ENCODE data around the gene CTBP1.

CTBP1 gene

GRCh38 chr4:1210971-1211370 is 38.0 kb downstream of the CTBP1 start:
- no peak for DNase-seq (ENCODE audit: low spot score)

DNA sequence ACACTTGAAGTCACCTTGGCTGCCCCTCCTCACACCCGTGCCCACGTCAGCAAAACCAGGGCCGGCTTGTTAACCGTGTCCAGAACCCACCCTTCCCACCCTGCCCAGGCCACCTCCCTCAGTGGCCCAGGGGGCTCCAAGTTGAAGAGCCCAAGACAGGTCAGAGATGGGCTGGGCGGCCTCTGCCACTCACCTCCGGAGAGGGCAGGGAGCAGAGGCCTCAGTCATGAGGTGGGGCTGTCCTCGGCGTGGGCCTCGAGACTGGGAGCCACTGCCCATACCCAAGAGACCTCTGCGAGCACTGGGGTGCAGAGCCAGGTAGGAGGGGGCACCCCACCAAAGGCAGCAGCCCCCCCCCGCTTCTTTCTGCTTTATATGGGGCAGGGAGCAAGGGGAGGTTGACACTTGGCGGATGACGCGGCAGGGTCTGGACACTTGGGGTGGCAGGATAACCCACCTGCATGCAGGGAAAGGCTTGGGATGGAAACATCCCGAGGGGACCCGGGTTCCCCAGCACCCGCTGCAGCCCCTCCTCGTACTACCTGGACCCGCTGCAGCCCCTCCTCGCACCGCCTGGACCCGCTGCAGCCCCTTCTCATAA is 38.6 kb downstream of the CTBP1 start:
- no peak for DNase-seq (ENCODE audit: low spot score)

GRCh38 chr4:1209821-1210220 is 39.1 kb downstream of the CTBP1 start:
- no peak for DNase-seq (ENCODE audit: low spot score)

DNA sequence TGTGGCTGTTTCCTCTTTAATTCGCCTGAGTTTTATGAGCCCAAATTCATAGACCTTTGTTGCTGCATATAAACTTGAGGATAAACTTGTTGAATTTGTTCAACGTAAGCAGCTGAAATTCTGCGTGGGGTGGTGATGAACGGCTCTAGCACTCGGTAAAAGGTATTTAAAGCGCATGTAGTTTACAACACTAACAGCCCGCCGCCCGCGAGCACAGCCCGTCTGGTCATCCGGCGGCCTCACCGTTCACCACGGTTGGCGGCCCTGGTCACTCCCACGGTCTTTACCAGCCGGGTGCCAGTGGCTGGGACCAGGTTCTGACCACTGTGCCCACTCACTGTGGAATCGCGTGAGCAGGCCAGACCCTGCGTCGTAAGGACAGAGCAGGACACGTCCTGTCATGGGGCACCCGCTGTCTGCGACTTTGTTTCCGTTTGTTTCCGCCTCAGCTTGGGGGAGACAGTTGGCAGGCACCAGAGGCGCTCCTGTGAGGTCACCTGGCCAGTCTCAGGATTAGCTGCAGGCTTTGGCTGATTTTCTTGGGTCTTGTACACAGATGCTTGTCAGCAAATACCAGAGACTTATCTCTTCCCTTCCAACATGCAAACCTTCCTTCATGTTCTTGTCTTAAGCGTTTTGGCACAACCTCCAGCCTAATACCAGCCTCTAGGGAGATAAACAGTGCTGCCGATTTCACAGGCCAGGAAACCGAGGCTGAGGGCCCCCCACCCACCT is 39.8 kb downstream of the CTBP1 start:
- DNase-seq (ENCODE audit: low spot score), result no peak

DNA sequence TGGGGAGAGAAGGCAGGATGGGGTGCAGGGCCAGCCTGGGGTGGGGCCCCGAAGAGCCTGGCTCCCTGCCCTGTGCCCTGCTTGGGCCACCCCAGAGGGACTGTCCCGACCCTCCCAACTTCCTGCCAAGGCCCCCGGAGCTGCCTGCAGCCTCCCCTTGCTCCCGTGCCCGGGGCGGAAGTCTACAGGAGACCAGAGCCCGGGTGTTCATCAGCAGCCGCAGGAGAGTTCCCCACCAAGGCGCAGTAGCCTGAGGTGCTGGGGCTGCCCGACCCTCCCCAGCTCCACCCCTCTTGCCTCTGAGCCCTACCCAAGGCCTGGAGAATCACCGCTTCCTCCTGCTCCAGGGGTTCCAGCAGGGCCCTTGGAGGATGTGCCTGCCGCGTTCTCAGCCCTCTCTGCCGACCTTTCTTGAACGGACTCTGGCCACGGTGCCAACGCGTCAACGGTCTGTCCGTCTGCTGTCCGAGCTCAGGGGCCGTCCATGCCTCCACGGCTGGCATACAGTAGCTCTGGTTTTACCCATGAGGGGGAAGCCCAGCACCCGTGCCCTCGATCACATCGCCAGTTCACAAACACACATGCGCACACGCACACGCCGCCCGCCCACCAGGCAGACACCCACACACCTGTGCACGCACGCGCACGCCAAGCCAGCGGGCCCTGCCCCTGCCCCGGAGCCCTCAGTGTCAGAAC is 40.5 kb downstream of the CTBP1 start:
- no peak for DNase-seq (ENCODE audit: low spot score)

GRCh38 chr4:1207603-1208265 is 41.2 kb downstream of the CTBP1 start:
- DNase-seq (ENCODE audit: low spot score), result peak; percentile 86

DNA sequence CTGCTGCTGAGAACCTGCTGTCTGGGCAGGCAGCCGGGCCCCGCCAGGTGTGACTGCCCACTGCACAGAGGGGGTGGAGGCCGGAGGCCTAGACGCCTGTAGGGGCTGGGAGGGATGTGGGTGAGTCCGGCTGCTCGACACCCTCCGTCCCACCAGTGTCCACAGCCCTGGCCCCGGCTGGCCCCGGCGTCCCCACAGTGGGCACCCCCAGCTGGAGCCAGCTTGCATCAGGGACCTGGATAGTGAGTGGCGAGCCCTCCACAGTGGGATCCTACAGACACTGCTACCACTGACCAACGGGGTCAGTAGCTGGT is 41.8 kb downstream of the CTBP1 start:
- DNase-seq (ENCODE audit: low spot score), result peak; percentile 66

DNA sequence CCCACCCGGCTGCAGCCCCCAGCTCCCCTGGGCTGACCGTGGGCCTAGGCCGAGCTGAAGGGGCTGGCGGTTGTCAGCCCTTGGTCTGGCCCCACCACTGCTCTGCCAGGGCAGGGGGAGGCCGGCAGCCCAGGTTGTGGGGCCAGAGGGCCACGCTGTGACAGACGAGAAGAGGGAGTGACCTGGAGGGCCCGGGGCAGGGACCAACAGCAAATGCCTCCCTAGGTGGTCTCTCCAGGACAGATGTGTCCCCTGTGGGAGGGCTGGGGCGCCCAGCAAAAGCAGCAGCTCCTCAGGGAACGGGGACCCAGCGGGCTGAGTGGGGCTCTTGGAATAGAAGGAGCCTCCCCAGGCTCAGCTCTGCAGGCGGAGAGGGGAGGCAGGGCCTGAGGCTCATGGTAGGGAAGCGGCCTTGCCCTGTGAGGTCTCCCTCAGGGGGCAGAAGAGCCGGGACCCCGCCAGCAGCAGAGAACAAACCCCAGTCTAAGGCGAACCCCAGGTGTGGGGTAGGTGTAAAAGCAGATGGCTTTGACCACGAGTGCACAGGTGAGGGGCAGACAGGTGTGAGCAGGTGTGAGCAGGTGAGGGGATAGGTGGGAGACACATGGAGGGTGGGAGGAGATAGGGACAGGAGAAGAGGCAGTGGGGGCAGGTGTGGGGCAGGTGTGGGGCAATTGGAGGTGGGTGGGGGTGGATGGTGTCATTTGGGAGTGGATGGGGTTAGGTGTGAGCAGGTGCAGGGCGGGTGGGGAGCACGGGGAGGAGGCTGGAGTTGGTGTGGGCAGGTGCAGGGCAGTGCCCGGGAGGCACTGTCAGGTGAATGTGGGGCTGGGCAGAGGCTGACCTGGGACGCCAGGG is 42.4 kb downstream of the CTBP1 start:
- DNase-seq (ENCODE audit: low spot score), result peak; percentile 60

DNA sequence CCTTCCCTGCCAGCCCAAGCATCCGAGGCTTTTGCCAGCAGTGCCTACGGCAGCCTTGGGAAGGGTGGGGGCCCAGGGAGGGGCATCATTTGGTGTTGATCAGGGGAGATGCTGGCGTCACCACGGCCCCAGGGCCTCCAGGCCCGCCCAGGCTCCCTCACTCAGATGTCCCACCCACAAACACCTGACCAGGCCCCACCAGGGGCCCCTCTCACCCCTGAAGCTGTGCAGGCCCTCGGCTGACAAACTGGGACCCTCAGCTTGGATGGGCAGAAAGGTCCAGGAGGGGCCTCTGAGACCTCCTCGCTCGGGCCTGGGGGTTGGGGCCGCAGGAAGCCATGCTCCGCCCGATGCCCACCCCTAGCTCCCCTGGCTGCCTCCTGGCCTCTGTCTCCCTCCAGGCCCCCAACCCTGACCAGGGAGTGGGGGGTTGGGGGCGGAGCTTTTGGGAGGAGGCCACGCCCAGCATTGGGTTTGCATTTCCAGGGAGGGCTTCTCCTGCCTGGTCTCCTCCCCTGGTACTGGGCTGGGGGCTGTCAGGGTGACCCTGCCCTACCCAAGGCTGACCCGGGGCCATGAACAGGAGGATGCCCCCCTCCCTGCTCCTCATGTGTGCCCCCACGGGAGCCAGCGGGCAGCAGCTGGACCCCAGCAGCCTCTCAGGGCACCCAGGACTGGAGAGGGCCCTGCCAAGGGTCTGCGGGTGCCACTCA is 43.2 kb downstream of the CTBP1 start:
- peak; percentile 63 for DNase-seq (ENCODE audit: low spot score)

DNA sequence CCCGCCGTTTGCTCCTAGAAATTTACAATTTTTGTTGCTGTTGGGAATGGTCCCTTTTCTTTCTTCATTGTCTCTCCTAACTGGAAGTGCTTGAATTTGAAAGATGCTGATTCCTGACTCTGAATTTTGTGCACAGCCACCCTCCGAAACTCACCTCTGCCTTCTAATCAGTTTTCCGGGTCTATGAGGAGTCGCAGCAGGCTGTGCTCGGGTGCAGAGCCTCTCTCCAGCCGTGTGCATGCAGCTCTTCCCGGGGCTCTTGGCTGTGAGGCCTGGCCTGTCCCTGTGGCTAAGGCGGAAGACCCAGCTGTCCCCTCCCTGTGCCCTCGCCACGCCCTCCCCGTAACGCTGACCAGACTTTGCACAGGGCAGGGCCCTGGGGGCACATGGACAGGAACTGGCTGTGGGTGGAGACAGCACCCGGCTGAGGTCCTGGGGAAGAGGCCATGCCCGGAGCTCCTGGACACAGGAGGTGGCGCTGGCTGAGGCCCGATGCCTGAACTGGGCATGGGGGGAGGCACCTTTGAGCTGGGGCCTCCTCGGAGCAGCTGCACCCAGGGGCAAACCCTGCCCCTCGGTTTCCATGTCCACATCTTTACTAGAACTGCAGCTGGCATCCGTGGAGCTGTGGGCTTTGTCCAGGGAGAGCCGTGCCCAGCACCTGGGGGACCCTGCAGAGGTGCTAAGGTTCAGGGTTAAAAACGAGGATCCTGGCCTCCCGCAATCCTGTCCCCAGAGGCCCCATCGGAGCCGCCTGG is 43.9 kb downstream of the CTBP1 start:
- DNase-seq (ENCODE audit: low spot score), result peak; percentile 56

- peak; percentile 38 for DNase-seq (ENCODE audit: low spot score)
Observed at GRCh38 chr4:1204286-1204827, 44.6 kb downstream of the CTBP1 start.

- peak; percentile 62 for DNase-seq (ENCODE audit: low spot score)
Observed at GRCh38 chr4:1203026-1203616, 45.8 kb downstream of the CTBP1 start.

DNA sequence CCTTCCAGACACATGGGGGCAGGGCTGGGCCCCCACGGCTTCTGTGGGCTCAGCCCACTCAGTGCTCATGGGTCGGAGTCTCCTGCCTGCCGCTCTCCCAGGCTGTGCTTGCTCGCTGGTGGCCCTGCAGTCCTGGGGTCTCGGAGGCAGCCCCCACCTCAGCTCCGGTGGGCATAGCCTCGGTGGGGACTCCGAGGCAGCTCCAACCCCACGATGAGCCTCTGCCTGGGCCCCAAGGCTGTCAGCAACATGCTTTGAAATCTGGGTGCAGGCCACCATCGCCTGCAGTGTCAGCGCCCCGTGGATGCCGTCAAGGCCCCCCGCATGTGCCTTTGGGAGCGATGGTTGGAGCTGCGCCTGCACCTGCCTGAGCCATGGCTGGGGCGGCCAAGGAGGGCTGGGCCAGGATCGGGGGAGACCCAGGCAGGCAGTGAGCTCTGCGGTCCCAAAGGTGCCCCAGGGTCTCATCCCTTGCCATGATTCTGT is 46.4 kb downstream of the CTBP1 start:
- DNase-seq (ENCODE audit: low spot score), result peak; percentile 60

GRCh38 chr4:1201851-1202525 is 46.9 kb downstream of the CTBP1 start:
- DNase-seq (ENCODE audit: low spot score), result peak; percentile 62

- DNase-seq (ENCODE audit: low spot score), result peak; percentile 90
Observed at GRCh38 chr4:1200425-1201035, 48.4 kb downstream of the CTBP1 start.

DNA sequence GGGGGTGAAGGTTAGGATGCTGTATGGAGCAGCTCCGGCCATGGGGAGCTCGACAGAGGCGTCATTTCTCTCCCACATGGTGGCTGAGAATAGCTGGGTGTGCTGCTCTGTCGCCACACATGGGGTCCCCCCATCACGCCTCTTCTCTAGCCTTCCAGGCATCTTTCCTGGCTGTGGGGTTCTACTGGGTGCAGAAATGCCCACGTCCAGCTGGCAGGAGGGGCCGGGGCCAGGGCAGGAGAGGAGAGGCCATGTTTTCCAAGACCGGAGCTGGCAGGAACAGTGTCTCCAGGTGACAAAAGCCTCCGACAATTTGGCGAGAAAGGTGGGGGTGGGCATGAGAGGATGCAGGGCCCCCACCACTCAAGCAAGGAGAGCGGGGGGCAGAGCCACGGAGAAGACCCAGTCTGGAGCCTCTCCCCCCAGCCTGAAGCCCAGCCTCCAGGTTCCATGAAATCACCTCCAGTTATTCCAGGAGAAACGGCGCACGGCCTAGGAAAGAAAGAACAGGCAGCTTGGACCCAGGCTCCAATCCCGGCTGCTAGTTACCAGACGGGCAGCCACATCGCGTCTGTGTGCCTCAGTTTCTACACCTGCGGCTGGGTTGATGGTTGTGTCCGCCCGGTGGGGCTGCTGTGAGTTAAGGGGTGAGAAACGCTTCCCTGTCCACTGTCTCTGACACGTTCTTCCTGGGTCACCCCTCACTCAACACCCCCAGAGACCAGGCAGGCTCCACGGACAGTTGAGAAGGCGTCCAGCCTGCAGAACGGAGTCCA is 49.2 kb downstream of the CTBP1 start:
- DNase-seq (ENCODE audit: low spot score), result peak; percentile 23

DNA sequence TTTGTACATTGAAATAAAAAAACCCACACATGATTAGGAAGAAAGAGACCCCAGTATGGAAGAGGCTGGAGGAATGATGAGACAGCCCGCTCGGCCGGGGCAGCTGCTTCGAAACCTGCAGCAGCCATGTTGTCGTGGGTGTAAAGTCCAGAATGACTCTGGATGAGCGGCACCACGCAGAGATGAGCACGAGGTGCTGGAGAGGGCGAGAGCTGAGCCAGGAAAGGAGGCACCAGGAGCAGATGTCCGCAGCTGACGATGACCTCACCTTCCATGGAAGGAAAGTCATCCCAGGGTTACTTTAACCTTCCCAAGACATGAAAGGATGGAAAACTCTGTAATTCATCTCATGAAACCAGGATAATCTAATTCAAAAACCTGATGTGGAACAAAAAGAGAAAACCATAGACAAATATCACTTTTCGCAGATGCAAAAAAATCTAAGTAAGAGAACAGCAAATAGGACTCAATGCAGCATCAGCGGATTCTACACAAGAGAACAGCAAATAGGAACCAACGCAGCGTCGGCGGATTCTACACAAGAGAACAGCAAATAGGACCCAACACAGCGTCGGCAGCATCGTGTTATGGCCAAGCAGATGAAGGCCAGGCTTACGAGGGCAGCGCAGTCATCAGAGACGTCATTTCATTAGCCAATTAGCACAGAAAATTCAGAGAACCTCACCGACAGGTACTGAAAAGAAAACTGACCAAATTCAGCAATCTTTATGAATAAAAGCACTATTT is 50.7 kb downstream of the CTBP1 start:
- DNase-seq (ENCODE audit: low spot score), result peak; percentile 65

All from left forelimb (tissue), 1 donor.